IMR-90 (cell line): Measurements from ENCODE around the gene VASN.

Experiments used
- BHLHE40 ChIP-seq: fragments of 150-350 bp; IDR thresholded peaks from 2 replicates; pipeline ENCODE4 v1.6.1; 2016; ENCODE audit warnings: mild to moderate bottlenecking, low read depth, low read length
- NFE2L2 ChIP-seq: fragments of 150-350 bp; IDR thresholded peaks from 2 replicates; pipeline ENCODE4 v1.6.1; 2016; ENCODE audit warnings: low read depth, mild to moderate bottlenecking, low read length
- POLR2A ChIP-seq: IDR thresholded peaks from 2 replicates; pipeline ENCODE4 v1.6.1; 2012; ENCODE audit warnings: mild to moderate bottlenecking, low read depth, low read length
- USF2 ChIP-seq: fragments of 150-350 bp; IDR thresholded peaks from 2 replicates; pipeline ENCODE4 v1.6.1; 2017; ENCODE audit warnings: mild to moderate bottlenecking, antibody characterized with exemption, low read length, low read depth
- TF ChIP-seq, protein P1 (sequence below): conservative IDR thresholded peaks from 2 replicates; pipeline ENCODE4 v1.5.1; 2012; ENCODE audit warnings: mild to moderate bottlenecking, low read depth, low read length, improper control_type of control experiment

- TF ChIP-seq, protein P1, sequence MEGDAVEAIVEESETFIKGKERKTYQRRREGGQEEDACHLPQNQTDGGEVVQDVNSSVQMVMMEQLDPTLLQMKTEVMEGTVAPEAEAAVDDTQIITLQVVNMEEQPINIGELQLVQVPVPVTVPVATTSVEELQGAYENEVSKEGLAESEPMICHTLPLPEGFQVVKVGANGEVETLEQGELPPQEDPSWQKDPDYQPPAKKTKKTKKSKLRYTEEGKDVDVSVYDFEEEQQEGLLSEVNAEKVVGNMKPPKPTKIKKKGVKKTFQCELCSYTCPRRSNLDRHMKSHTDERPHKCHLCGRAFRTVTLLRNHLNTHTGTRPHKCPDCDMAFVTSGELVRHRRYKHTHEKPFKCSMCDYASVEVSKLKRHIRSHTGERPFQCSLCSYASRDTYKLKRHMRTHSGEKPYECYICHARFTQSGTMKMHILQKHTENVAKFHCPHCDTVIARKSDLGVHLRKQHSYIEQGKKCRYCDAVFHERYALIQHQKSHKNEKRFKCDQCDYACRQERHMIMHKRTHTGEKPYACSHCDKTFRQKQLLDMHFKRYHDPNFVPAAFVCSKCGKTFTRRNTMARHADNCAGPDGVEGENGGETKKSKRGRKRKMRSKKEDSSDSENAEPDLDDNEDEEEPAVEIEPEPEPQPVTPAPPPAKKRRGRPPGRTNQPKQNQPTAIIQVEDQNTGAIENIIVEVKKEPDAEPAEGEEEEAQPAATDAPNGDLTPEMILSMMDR: no peak
- TF ChIP-seq USF2: no peak
- TF ChIP-seq NFE2L2: no peak
- no peak for TF ChIP-seq BHLHE40
- no peak for TF ChIP-seq POLR2A
Measured at GRCh38 chr16:4361944-4362311, 9.7 kb upstream of the VASN start.
